SH-SY5Y (cell line): ENCODE measurements around the gene ZFPM1.

Experiments
- GATA2 ChIP-seq: IDR thresholded peaks from 2 replicates; pipeline ENCODE4 v1.6.1; 2011; ENCODE audit warnings: mild to moderate bottlenecking, low read depth, low read length
- GATA3 ChIP-seq: IDR thresholded peaks from 2 replicates; pipeline ENCODE4 v1.6.1; 2011; ENCODE audit warnings: low read depth, mild to moderate bottlenecking, low read length, moderate library complexity

GRCh38 chr16:88434746-88435145, 18.3 kb upstream of the ZFPM1 start:
- TF ChIP-seq GATA2: no peak
- TF ChIP-seq GATA3: no peak
